GM19324 (cell line): ENCODE data around the gene BTBD10.

Experiments used
- ATAC-seq: cut with Tn5 transposase; IDR thresholded peaks from one replicate; pipeline ENCODE4 v1.9.1; 2021; ENCODE audit warnings: mild to moderate bottlenecking, moderate library complexity; ENCODE audit not compliant: unreplicated experiment, low FRiP score

BTBD10 gene

DNA sequence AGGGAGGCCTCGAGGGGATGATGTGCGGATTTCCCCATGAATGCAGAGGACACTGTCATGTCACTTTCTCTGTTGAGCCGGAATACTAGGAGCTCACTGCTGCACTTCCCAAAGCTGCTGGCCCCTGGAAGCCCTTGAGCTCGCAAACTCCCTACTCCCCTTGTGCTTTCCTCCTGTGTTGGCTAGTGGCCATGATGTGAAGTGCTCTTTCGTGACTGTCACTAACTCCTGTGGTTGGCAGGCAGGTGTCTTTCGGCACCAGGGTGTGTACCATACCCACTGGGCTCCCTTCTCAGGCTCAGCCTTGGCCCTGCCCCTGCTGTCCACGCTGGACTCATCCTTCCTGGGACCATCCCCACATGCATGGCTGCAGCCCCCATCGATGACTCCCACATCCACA, 86.2 kb downstream of the BTBD10 start:
- ATAC-seq, result no peak

DNA sequence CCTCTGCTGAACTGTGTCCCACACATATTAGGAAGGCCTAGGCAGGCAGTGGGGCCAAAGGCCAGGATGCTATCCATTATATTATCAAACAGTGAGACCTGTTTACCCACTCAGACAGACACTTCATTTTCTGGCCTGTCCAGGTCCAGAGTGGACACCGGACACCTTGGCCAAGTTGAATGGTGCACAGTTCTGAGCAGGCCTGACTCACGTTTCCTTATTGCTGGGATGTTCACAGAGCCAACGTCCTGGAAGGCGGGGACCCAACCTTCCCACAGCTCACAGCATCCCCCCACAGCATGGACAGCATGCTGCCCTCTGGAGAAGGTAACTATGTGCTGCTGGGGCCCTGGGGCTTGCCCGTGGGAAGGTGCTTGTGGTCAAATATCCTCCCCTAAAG, 86.6 kb downstream of the BTBD10 start:
- ATAC-seq, result no peak

GRCh38 chr11:13375798-13376197, 87.2 kb downstream of the BTBD10 start:
- ATAC-seq, result no peak

GRCh38 chr11:13373216-13373615, 89.8 kb downstream of the BTBD10 start:
- ATAC-seq, result no peak

DNA sequence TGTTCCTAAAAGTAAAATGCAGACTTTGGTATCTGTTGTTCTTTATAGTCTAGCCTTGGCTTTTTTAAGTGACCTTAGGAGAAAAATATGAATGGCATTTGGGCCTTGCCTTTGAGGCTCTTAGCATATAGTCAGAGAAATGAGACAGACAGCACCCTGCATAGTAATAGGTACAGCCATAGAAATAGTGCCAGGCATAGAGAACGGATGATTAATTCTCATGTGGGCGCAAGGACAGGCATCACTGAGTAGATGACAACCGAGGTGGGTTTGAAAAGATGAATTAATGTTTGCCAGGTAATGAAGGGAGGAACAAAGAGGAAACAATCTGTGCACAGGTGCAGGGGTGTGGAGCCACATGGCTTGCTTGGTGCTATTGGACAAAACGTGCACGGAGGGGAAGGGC, 95.0 kb downstream of the BTBD10 start:
- ATAC-seq, result no peak

DNA sequence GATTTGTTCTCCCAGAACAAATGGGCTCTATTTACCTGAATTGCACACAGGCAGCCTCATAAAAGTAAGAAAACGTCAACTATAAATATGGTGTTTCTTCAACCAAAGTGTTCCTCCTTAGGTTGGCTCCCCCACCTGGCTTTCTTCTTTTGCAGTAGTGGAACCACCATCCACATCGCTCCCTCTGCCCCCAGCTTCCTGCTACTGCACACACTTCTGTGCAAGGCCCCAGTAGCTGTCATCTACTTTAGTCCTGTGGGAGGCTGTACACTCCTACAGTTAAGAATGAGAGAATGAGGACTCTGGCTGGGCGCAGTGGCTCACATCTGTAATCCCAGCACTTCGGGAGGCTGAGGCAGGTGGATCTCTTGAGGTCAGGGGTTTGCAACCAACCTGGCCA, 95.9 kb downstream of the BTBD10 start:
- no peak for ATAC-seq

GRCh38 chr11:13366266-13367026, 96.6 kb downstream of the BTBD10 start:
- no peak for ATAC-seq

GRCh38 chr11:13364388-13364787, 98.6 kb downstream of the BTBD10 start:
- no peak for ATAC-seq

GRCh38 chr11:13362596-13363109, 100.4 kb downstream of the BTBD10 start:
- ATAC-seq, result no peak

DNA sequence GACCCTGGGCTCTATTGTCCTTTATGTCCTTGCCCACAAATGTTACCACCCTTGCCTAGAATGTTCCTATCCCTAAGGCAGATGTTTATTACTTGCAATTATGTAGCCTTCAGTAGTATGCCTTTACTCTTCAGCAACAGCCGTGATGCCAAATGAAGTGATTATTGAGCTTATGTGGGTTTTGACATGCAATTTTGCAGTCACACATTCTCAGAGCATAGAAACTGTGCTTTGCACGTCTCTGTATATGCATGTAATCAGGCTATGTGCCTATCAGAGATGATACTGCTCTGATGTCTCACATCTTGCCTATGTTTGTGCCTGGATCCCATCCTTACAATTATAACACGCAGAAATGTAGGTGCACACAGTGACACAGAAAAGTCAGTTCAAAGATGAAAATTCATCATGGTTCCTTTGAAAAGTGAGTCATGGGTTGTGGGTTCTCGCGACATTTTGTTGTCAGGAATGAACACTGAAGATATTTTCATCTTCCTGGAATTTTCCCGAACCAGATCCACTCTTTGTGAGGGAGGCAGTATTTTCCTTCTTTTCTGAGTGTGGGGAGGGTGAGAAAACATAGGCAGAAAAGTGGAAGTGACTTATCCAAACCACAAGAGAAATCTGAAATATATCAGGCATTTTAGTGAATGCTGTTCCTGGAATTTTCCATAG, 104.3 kb downstream of the BTBD10 start:
- ATAC-seq, result no peak

DNA sequence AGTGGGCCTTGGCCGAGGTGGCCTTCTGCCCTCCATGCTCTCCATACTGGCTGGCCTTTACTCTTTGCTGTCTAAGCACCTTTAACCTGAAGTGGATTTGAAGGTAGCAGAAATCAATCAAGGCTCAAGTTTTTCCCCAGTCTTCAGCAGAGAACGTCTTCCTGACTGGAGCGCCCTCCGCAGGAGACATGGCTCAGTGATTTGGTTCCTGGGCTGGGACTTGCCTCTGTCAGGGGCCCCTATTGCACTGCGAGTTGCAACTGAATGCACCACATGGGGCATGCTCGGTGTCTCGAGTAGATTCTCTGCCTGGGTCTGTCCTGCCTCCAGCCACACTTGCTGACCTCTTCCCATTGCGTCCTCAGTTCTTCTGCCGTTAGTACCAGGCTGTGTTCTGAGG, 105.8 kb downstream of the BTBD10 start:
- no peak for ATAC-seq

GRCh38 chr11:13355191-13355590, 107.8 kb downstream of the BTBD10 start:
- no peak for ATAC-seq

GRCh38 chr11:13354335-13354734, 108.7 kb downstream of the BTBD10 start:
- no peak for ATAC-seq

DNA sequence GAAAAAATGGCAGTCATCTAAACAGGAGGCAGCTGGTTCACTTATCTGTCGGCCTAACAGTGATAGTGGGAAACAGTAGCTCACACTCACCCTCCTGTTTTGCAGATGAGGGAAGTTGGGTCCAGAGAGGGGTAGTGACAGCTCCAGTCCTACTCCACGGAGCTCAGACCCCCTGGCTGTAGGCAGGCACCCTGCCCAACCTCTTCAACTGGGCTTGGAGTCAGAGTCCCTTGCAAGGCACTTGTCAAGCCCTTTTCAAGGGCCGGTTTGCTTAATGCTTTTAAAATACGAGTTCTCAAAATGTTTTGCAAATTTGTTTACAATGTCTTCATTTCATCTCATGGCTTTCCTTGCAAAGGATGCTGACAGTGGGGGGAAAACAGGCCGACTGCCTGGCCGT, 110.3 kb downstream of the BTBD10 start:
- ATAC-seq, result no peak

GRCh38 chr11:13349581-13349980, 113.4 kb downstream of the BTBD10 start:
- ATAC-seq, result no peak

- ATAC-seq, result no peak
Measured at GRCh38 chr11:13349046-13349445, 114.0 kb downstream of the BTBD10 start.

- ATAC-seq, result no peak
Measured at GRCh38 chr11:13348305-13348704, 114.7 kb downstream of the BTBD10 start.

- no peak for ATAC-seq
Measured at GRCh38 chr11:13347901-13348300, 115.1 kb downstream of the BTBD10 start.

- ATAC-seq, result no peak
Measured at GRCh38 chr11:13346470-13346869, 116.6 kb downstream of the BTBD10 start.

GRCh38 chr11:13344818-13345217, 118.2 kb downstream of the BTBD10 start:
- no peak for ATAC-seq

GRCh38 chr11:13343931-13344717, 118.9 kb downstream of the BTBD10 start:
- ATAC-seq, result peak; percentile 42
